Stimulated activated CD8-positive, alpha-beta memory T cell treated with anti-CD3 and anti-CD28 coated beads, Interleukin-12 subunit alpha, Interleukin-12 subunit beta, amount 100 ng/mL, for 24 hours (primary cell): Measurements from ENCODE around the gene OR56A5.
"Not testable (repeated sequence)": the region's sequence is repeated elsewhere in the genome, so short reads cannot be mapped to it uniquely, and the experiment has no call there.

Experiments used
- DNase-seq: peaks from one replicate; pipeline ENCODE4 v3.0.0-alpha.2; 2020; ENCODE audit errors: extremely low read depth

OR56A5 gene, protein sequence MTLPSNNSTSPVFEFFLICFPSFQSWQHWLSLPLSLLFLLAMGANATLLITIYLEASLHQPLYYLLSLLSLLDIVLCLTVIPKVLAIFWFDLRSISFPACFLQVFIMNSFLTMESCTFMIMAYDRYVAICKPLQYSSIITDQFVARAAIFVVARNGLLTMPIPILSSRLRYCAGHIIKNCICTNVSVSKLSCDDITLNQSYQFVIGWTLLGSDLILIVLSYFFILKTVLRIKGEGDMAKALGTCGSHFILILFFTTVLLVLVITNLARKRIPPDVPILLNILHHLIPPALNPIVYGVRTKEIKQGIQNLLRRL

DNA sequence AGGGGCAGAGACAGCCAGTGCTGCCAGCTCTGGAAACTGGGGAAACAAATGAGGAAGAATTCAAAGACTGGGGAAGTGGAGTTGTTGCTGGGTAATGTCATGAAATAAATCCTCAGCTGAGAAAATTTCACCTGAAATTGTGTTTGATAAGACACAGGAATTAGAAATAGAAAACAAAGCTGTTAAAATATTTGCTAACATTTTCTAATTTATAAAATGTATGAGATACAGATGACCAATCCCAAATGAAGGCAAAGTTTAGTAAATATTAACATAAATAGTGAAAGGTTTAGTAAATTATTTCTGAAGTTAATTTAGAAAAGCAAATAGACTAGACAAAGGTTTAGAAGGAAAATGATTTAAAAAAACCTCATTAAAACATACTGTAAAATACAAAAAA lies at the start of gene OR56A5:
Gene OR56A5, minus strand, starts transcription at position 101 of the 400 bp plus-strand sequence. Its CDS starts 0 bp downstream, at position 101.
- DNase-seq: no peak

GRCh38 chr11:6013042-6013441 lies 44.7 kb upstream of the OR56A5 start:
- DNase-seq: no peak

GRCh38 chr11:6012035-6012668 lies 43.9 kb upstream of the OR56A5 start:
- no peak for DNase-seq

DNA sequence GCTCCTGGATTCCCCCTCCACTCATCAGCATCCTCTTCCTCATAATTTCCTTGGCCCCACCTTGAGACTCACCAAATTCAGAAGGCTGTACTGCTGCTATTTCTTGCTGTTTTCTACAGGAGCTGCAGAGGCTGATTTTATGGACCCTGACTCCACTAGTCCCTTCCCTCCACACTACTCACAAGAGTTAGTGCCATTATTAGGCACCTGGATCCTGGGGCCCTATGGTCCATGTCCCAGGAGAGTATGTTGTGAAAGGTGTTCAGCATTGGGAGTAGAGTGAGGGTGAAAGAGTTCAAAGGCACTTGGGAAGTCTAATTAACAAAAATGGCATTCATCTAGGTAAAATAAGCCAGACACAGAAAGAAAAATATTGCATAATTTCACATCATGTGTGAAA lies 38.6 kb upstream of the OR56A5 start, which contains the start of gene OR56A4:
Gene OR56A4, minus strand, starts transcription at position 101 of the 400 bp plus-strand sequence. CDS start 3,954 bp downstream, outside the sequence.
- DNase-seq: no peak

- DNase-seq: no peak
Measured at GRCh38 chr11:6006395-6006794, 38.1 kb upstream of the OR56A5 start.

DNA sequence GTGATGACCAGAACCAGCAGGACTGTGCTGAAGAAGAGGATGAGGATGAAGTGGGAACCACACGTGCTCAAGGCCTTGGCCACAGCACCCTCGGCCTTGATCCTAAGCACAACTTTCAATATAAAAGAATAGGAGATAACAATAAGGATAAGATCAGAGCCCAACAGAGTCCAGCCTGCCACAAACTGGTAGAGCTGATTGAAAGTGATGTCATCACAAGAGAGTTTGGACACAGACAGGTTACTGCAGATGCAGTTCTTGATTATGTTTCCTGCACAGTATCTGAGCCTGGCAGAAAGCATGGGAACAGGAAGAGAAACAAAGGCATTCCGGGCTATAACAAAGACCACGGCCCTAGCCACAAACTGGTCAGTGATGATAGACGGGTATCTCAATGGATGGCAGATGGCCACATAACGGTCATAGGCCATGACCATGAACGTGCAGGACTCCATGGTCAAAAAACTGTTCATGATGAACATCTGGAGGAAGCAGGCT lies 34.0 kb upstream of the OR56A5 start:
- no peak for DNase-seq

DNA sequence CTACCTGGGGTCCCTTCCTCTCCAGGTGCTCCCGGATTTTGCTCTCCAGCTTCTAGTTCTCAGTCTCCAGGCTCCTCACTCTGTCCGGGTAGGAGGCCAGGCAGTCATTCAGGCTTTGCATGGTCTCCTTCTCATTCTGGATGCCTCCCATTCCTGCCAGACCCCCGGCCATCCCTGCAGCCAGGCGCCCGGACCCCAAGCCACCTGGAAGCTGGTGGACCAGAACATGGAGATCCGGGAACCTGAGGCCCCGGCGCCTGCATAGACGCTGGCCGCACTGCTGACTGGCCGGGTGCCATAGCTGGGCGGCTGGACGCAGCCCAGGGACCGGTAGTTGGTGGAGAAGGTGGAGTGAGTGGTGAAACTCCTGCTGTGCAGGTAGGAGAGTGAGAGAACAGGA lies 26.5 kb upstream of the OR56A5 start:
- no peak for DNase-seq

DNA sequence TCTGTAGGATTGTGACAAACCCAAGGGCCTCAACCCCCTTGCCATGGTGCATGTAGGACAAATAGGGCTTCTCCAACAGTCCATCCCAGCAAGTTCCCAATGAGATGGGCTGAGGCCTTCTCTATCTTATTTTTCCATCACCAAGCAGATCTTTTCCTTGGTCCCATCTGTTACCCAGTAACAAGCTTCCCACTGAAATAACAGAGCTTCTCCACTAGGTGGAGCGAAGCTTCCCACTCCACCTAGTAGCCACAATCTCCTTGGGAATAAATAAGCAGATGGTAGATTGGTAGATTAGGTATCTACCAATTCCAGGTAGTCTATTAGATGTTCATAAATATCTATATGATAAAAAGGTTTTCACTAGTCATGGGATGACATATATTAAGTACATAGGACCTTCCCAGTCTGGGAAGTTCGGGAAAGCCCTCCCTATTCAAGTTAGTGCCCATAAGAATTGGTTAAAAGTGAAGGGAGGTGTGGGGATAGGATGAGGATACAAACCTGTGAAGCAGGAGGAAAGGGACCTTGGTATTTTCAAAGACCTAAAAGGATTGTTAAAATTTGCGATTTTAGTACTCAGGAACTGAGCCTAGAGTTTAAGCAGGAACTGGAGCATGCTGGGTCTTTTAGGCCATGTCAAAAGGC lies 24.4 kb upstream of the OR56A5 start:
- no peak for DNase-seq

GRCh38 chr11:5992150-5992549 lies 23.9 kb upstream of the OR56A5 start:
- no peak for DNase-seq

DNA sequence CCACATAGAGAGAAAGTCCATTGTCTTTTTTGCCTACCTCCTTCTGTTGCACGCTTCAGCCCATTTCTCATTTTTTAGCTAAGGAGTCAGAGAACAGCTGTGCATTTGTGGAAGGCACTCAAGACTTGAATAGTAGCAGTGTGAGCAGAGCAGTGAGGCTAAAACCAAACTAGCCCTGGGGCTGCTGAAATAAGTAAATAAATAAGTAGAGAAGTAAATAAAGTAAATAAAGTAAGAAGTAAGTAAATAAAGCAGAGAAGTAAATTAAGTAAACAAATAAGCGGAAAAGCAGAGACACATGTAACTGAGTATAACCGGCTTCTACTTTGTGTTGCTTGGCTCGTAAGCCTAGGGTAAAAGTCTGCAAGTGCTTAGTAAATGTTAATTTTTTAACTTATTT lies 20.9 kb upstream of the OR56A5 start:
- no peak for DNase-seq

DNA sequence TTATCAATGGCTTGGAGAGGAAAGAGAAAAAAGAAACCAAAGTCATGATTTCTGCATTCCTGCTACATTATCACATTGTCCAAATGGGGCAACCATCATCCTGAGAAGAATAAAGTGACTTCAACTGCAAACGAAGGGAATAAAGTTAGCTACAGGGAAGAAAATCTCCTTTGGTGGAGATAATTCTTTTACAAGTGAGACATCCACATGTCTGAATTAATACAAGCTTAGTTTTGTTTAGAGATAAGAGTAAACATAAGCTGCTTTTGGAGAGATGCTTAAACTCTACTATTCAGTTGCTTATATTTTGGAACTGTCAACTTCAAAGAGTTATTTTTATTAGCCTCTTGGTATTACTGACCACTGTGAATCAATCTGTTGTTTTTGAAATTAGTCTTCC lies 18.6 kb upstream of the OR56A5 start, which contains the start of gene OR52L1:
Gene OR52L1, minus strand, starts transcription at position 101 of the 400 bp plus-strand sequence. Its CDS starts 55 bp downstream, at position 46.
- DNase-seq: no peak

DNA sequence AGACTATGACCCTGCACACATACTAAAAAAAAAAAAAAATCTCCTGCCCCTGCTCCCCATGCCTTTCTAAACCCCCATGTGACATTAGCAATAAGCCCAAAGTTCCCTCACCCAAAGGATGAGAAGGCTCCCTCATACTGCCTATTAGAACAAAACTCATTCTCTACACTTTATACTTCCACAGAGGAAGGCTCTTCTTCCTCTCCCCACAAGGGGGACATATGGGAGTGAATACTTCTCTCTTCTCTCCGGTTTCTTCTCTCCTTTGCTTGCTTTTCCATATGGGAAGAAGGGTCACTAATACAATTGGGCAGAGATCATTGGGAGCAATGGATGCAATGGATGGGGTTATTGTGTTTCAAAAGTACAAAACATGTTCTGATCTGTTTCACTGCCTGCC lies 15.1 kb upstream of the OR56A5 start:
- no peak for DNase-seq

DNA sequence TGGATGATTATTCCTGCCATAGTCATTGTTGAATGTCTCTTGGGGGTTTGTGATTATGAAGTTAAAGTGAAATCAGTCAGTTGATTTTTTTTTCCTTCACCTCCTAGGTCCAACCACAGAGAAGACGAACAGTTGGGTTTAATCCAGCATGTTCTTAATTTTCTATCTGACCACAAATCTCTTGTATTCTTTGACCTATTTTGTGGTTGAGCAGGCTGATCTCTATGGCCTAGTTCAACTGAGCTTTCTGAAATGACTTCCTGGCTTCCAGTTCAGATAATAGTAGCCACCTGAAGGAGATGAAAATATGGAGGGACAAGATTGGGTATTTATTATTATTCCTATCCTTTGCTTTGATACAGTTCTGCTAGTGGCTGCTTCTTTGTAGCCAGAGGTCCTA lies 5.2 kb upstream of the OR56A5 start:
- DNase-seq: no peak

GRCh38 chr11:5967708-5968107 lies 586 bp downstream of the OR56A5 start:
- no peak for DNase-seq

- DNase-seq: no peak
Measured at GRCh38 chr11:5966958-5967357, 1.3 kb downstream of the OR56A5 start.

- DNase-seq: not testable (repeated sequence)
Measured at GRCh38 chr11:5960704-5961320, 7.5 kb downstream of the OR56A5 start.

GRCh38 chr11:5955586-5955985 lies 12.7 kb downstream of the OR56A5 start:
- no peak for DNase-seq

GRCh38 chr11:5941951-5942350 lies 26.3 kb downstream of the OR56A5 start, which contains the start of gene OR56A3:
Gene OR56A3 (plus strand): TSS chr11:5942251. CDS start chr11:5947347, 5,096 bp downstream.
- no peak for DNase-seq

GRCh38 chr11:5940748-5941147 lies 27.5 kb downstream of the OR56A5 start:
- DNase-seq: no peak

DNA sequence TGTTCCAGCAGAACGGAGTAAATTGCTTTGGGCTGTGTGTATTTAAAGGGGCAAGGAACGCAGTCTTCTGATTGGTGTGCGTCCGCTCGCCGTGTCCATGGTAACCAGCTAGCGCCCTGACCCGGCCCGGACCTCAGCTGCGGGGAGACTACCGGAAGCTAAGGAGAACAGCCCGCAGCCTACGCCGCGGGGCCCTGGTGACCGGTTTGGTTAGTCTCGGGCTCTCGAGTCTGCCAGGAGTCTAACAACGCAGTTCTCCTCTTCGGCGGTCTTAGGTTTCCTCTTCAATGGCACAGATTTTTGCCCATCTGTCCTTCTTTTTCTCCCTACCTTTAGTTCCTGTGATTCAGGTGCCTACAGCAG lies 29.7 kb downstream of the OR56A5 start:
- DNase-seq: no peak

DNA sequence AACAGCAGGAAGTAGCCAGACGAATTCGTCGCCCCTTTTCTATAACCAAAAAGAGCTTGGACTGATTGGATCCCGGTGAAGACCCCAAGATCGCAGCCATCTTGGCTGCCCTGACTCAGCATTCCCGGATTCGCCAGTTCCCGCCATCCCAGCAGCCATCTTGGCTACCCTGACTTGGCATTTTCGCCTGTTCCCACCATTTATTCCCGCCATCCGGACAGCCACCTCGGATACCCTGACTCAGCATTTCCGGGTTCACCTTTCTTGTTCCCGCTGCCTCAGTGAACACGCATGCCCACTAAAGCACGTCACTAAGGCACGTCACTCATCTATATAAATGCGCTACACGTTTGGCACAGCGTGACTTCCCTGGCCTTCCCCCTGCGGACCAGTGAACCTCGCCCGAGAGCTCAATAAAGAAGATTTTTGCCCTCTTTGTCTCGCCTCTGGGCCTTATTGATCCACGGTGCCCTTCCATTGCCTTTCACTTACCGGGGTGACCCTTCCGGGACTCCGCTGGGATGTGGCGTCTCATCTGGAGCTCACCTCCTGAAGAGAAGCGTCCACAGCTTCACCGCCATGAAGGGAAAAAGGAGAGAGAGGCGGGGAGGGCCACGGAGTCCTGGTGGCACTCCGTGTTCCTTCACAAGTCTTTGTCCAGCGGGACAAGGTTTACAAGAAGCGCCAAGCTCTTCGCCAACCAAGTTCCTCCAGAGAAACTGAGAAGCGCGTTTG lies 30.3 kb downstream of the OR56A5 start:
- DNase-seq: no peak
